GM19023 (cell line): ENCODE measurements around the gene KCNQ5.

Experiments used
- ATAC-seq: cut with Tn5 transposase; IDR thresholded peaks from one replicate; pipeline ENCODE4 v1.9.1; 2021; ENCODE audit warnings: mild to moderate bottlenecking, moderate library complexity; ENCODE audit not compliant: unreplicated experiment

Gene KCNQ5

GRCh38 chr6:72792692-72793091 lies 170.8 kb downstream of the KCNQ5 start:
- ATAC-seq: no peak

- no peak for ATAC-seq
These were observed 172.0 kb downstream of the KCNQ5 start for GRCh38 chr6:72793641-72794395.

- ATAC-seq: no peak
These were observed 176.3 kb downstream of the KCNQ5 start for GRCh38 chr6:72798196-72798595.

- no peak for ATAC-seq
These were observed 188.0 kb downstream of the KCNQ5 start for GRCh38 chr6:72809746-72810379.

- ATAC-seq: no peak
These were observed 188.9 kb downstream of the KCNQ5 start for GRCh38 chr6:72810571-72811280.

GRCh38 chr6:72811971-72812421 lies 190.1 kb downstream of the KCNQ5 start:
- no peak for ATAC-seq

GRCh38 chr6:72813807-72814596 lies 192.1 kb downstream of the KCNQ5 start:
- ATAC-seq: no peak

- ATAC-seq: no peak
These were observed 194.2 kb downstream of the KCNQ5 start for GRCh38 chr6:72816022-72816421.

GRCh38 chr6:72817208-72817607 lies 195.3 kb downstream of the KCNQ5 start:
- no peak for ATAC-seq

GRCh38 chr6:72819609-72820008 lies 197.7 kb downstream of the KCNQ5 start:
- no peak for ATAC-seq

GRCh38 chr6:72820153-72820552 lies 198.3 kb downstream of the KCNQ5 start:
- no peak for ATAC-seq

GRCh38 chr6:72820906-72821305 lies 199.0 kb downstream of the KCNQ5 start:
- no peak for ATAC-seq

- no peak for ATAC-seq
These were observed 200.2 kb downstream of the KCNQ5 start for GRCh38 chr6:72822023-72822422.

- no peak for ATAC-seq
These were observed 200.8 kb downstream of the KCNQ5 start for GRCh38 chr6:72822691-72823090.

GRCh38 chr6:72824833-72825232 lies 203.0 kb downstream of the KCNQ5 start:
- ATAC-seq: peak; percentile 76

GRCh38 chr6:72825315-72825911 lies 203.5 kb downstream of the KCNQ5 start:
- ATAC-seq: peak; percentile 34

GRCh38 chr6:72826037-72826436 lies 204.2 kb downstream of the KCNQ5 start:
- no peak for ATAC-seq

GRCh38 chr6:72826744-72827438 lies 205.0 kb downstream of the KCNQ5 start:
- ATAC-seq: no peak

GRCh38 chr6:72828904-72829303 lies 207.0 kb downstream of the KCNQ5 start:
- ATAC-seq: no peak

GRCh38 chr6:72832271-72832670 lies 210.4 kb downstream of the KCNQ5 start:
- ATAC-seq: no peak
